Cerebellar cortex (tissue), 1 donor: ENCODE measurements around the gene UBE2D3.

Source experiments
- DNase-seq: peaks from one replicate; pipeline ENCODE4 v3.0.0-alpha.2; 2015; ENCODE audit warnings: low spot score

UBE2D3 gene

DNA sequence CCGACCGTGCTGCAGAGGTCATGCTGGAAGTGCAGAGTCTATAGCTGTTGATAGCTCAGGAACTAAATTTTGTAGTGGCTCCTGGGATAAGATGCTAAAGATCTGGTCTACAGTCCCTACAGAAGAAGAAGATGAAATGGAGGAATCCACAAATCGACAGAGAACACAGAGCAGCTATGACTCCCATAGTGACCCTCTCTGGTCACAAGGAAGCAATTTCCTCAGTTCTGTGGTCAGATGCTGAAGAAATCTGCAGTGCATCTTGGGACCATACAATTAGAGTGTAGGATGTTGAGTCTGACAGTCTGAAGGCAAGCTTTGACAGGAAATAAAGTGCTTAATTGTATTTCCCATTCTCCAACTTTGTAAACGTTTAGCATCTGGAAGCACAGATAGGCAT is 75.4 kb downstream of the UBE2D3 start:
- no peak for DNase-seq
